K562 (cell line): ENCODE results near the gene VPS45. TPM values are rescaled to one million over a fixed set of nuclear protein-coding genes. Genes with fewer than 3 reads are reported as not detected.
A peak's percentile ranks its signal among the peaks of the same experiment; 100 is the strongest.

Experiments used
- CLOCK ChIP-seq: fragments of 250-450 bp; sonication (Bioruptor Pico); IDR thresholded peaks from 2 replicates; pipeline ENCODE4 v1.4.0; 2020; ENCODE audit warnings: mild to moderate bottlenecking, moderate library complexity, borderline replicate concordance
- CTCFL ChIP-seq: IDR thresholded peaks from 2 replicates; pipeline ENCODE4 v1.6.1; 2011; ENCODE audit warnings: borderline replicate concordance, low read depth, mild to moderate bottlenecking, moderate library complexity, low read length; ENCODE audit not compliant: insufficient read depth, poor library complexity, severe bottlenecking
- DPF2 ChIP-seq: fragments of 450-650 bp; IDR thresholded peaks from 2 replicates; pipeline ENCODE4 v1.6.1; 2016
- GATAD2B ChIP-seq: fragments of 450-650 bp; IDR thresholded peaks from 2 replicates; pipeline ENCODE4 v1.6.1; 2017; ENCODE audit warnings: mild to moderate bottlenecking, borderline replicate concordance
- GTF2B ChIP-seq: IDR thresholded peaks from 2 replicates; pipeline ENCODE4 v1.6.1; 2011; ENCODE audit not compliant: insufficient read length; ENCODE audit errors: extremely low read depth
- GTF2F1 ChIP-seq: IDR thresholded peaks from 2 replicates; pipeline ENCODE4 v1.6.1; 2011; ENCODE audit warnings: low read depth, low read length, improper control_type of control experiment
- HIVEP1 ChIP-seq: fragments of 250-450 bp; sonication (Bioruptor Pico); IDR thresholded peaks from 2 replicates; pipeline ENCODE4 v1.4.0; 2020; ENCODE audit warnings: mild to moderate bottlenecking
- KDM2B ChIP-seq: fragments of 250-450 bp; sonication (Bioruptor Pico); IDR thresholded peaks from 2 replicates; pipeline ENCODE4 v1.8.0; 2021; ENCODE audit warnings: mild to moderate bottlenecking, moderate library complexity
- PPARD ChIP-seq: fragments of 250-450 bp; sonication (Bioruptor Pico); IDR thresholded peaks from 2 replicates; pipeline ENCODE4 v1.8.0; 2022; ENCODE audit warnings: inconsistent platforms, mild to moderate bottlenecking, moderate library complexity
- PTRF ChIP-seq: fragments of 450-650 bp; IDR thresholded peaks from 2 replicates; pipeline ENCODE4 v1.6.1; 2016; ENCODE audit warnings: mild to moderate bottlenecking, missing genetic modification characterization, missing compliant biosample characterization
- TAF9B ChIP-seq: fragments of 450-650 bp; IDR thresholded peaks from 2 replicates; pipeline ENCODE4 v1.6.1; 2018; ENCODE audit warnings: mild to moderate bottlenecking; ENCODE audit not compliant: partially characterized antibody
- YY1 ChIP-seq, 3 experiments: IDR thresholded peaks; 2 replicates each; pipeline ENCODE4 v1.6.1; 2011; ENCODE audit warnings: low read length in 2 of 3, mild to moderate bottlenecking in 2 of 3, moderate library complexity in 2 of 3, borderline replicate concordance in 1 of 3, control low read depth in 1 of 3, low read depth in 1 of 3; ENCODE audit not compliant: insufficient read depth in 3 of 3, insufficient replicate concordance in 2 of 3, control insufficient read depth in 1 of 3, insufficient read length in 1 of 3; ENCODE audit errors: extremely low read depth in 1 of 3
- ZBED1 ChIP-seq: IDR thresholded peaks from 2 replicates; pipeline ENCODE4 v1.6.1; 2014
- ZFP1 ChIP-seq: fragments of 450-650 bp; formaldehyde crosslinking; IDR thresholded peaks from 2 replicates; pipeline ENCODE4 v1.4.0; 2020; ENCODE audit warnings: mild to moderate bottlenecking, mixed read lengths
- ZNF232 ChIP-seq: sonication (generic); formaldehyde crosslinking; IDR thresholded peaks from 2 replicates; pipeline ENCODE4 v1.8.0; 2022; ENCODE audit warnings: mild to moderate bottlenecking, missing genetic modification reagents
- polyA plus RNA-seq, 8 experiments: library from polyadenylated mRNA; depleted of rRNA in 4 of 8; stranded (reverse) in 5 of 8; unstranded in 3 of 8; fragments of >200 nt; fragmentation: Nextera tagmentation in 2 of 8; fragmentation: Illumina TruSeq in 1 of 8; extraction: Ambion mirVana in 2 of 8; extraction: Trizol in 1 of 8; gene quantifications; 2 replicates each; pipeline versions ENCODE4 v1.2.1 to v1.2.3, GENCODE V29; 2011 to 2014; ENCODE audit warnings: inconsistent platforms in 1 of 8, missing spikeins in 1 of 8
- total RNA-seq, 7 experiments: library from RNA; depleted of rRNA in 6 of 7; stranded (reverse); fragments of >200 nt in 6 of 7; fragmentation: Illumina TruSeq in 2 of 7; extraction: Trizol in 2 of 7; gene quantifications; 2 replicates each; pipeline versions ENCODE4 v1.2.1 to v1.2.3, GENCODE V29; 2011 to 2021; ENCODE audit warnings: low replicate concordance in 1 of 7
- TF ChIP-seq, protein P1 (sequence below), 2 experiments: fragments of 450-650 bp in 1 of 2; sonication (generic) in 1 of 2; formaldehyde crosslinking in 1 of 2; IDR thresholded peaks in 1 of 2; conservative IDR thresholded peaks in 1 of 2; 2 replicates each; pipeline versions ENCODE4 v1.6.1 to v1.8.1; 2016 to 2023; ENCODE audit warnings: mild to moderate bottlenecking in 2 of 2, moderate library complexity in 2 of 2, inconsistent platforms in 1 of 2, missing genetic modification reagents in 1 of 2
- TF ChIP-seq, protein P2 (sequence below): fragments of 450-650 bp; IDR thresholded peaks from 2 replicates; pipeline ENCODE4 v1.7.0; 2016; ENCODE audit warnings: borderline replicate concordance

Gene VPS45
- total and polyA plus RNA-seq, 9 of the 15 experiments (the other 6 are each of a cell fraction or from before 2014, with no cell fraction given) = 17.9 to 48.2 (median 34.4) TPM

DNA sequence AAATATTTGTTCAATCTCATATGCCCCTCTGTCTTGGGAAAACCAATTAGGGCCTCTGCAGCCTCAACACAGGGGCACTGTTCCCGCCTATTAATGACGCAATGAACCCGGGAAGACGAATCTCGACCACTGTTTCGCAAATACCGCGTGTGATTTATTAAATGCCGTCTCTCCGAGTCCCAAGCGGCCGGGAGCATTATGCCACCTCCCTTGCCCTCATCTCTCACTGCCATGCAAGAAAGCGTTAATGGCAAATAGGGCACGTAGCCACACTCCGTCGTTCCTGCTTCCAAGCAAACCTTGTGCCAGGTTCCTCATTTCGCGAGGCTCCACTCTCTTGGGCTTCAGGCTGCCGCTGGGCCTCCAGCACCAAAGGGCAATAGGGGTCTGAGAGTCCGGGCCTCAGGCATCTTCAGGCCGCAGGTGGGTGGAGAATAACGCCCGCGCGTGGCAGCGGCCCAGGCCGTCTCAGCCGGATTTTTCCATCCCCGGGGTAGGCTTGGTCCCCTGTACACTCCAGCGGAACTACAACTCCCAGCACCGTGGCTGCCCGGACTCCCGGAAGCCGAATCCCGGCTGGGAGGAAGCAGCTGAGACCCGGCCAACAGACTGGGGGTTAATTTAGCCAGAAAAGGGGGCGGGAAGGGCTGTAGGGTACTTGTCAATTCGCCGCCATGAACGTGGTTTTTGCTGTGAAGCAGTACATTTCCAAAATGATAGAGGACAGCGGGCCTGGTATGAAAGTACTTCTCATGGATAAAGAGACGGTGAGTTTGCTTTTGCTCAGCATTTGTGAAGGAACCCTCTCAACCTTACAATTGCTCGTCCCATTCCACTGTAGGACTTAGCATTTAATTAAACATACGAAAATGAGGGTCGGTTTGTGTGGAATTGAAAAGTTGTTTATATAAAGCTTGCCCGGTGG lies at the start of gene VPS45 (continued):
- TF ChIP-seq CTCFL (no peak), GATAD2B (0 out of 2 replicates have a peak, but pooled peaks have one; percentile 42), HIVEP1 (CRISPR knock-in tag) (no peak), DPF2 (0 out of 2 replicates have a peak, but pooled peaks have one; percentile 48), TAF9B (peak; percentile 87), PTRF (tag) (no peak), YY1 (IDR thresholded peaks at IDR 0.05; ENCODE audit: borderline replicate concordance in 1 of 3, control insufficient read depth in 1 of 3, extremely low read depth in 1 of 3, insufficient read depth in 3 of 3, insufficient read length in 1 of 3, insufficient replicate concordance in 2 of 3, low read depth in 1 of 3, low read length in 2 of 3) (peak; percentile 2 to 83 (median 65)), GTF2B (no peak), ZBED1 (peak; percentile 44; the same call in 1 of the 2 replicates), ZNF232 (CRISPR knock-in tag) (no peak), PPARD (CRISPR knock-in tag) (no peak), ZFP1 (CRISPR knock-in tag) (no peak), CLOCK (CRISPR knock-in tag) (no peak), KDM2B (CRISPR knock-in tag) (no peak), GTF2F1 (no peak; the same call in 1 of the 2 replicates)
- TF ChIP-seq, protein P1, sequence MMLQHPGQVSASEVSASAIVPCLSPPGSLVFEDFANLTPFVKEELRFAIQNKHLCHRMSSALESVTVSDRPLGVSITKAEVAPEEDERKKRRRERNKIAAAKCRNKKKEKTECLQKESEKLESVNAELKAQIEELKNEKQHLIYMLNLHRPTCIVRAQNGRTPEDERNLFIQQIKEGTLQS (IDR thresholded peaks at IDR 0.05) = peak; percentile 97
- TF ChIP-seq, protein P1 (CRISPR knock-in tag; conservative IDR thresholded peaks at IDR 0.05) = peak; percentile 89
- TF ChIP-seq, protein P2, sequence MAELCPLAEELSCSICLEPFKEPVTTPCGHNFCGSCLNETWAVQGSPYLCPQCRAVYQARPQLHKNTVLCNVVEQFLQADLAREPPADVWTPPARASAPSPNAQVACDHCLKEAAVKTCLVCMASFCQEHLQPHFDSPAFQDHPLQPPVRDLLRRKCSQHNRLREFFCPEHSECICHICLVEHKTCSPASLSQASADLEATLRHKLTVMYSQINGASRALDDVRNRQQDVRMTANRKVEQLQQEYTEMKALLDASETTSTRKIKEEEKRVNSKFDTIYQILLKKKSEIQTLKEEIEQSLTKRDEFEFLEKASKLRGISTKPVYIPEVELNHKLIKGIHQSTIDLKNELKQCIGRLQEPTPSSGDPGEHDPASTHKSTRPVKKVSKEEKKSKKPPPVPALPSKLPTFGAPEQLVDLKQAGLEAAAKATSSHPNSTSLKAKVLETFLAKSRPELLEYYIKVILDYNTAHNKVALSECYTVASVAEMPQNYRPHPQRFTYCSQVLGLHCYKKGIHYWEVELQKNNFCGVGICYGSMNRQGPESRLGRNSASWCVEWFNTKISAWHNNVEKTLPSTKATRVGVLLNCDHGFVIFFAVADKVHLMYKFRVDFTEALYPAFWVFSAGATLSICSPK = no peak
